Right atrium auricular region (tissue), 2 donors: Measurements from ENCODE around the gene RPEL1. TPM values are rescaled to one million over a fixed set of nuclear protein-coding genes. Genes with fewer than 3 reads are reported as not detected.
"Not testable (repeated sequence)": the region's sequence is repeated elsewhere in the genome, so short reads cannot be mapped to it uniquely, and the experiment has no call there.

Experiments
- DNase-seq: peaks from one replicate; pipeline ENCODE4 v3.0.0-alpha.2; 2019; ENCODE audit warnings: low spot score
- H3K27ac ChIP-seq, 2 donors: fragments of 200-600 bp; sonication (generic); 1 replicate in 1 of 2; 2 replicates in 1 of 2; pipeline ENCODE4 v1.5.1; 2016 to 2019
- H3K27me3 ChIP-seq, 2 donors: fragments of 200-600 bp; sonication (generic); one replicate each; pipeline versions ENCODE4 v1.5.1 to v1.6.0; 2017 to 2019
- H3K36me3 ChIP-seq: fragments of 200-600 bp; sonication (generic); one replicate; pipeline ENCODE4 v1.5.1; 2016
- H3K4me1 ChIP-seq, 2 donors: fragments of 200-600 bp; sonication (generic); one replicate each; pipeline versions ENCODE4 v1.5.1 to v1.6.0; 2017 to 2019
- H3K4me3 ChIP-seq, 2 donors: fragments of 200-600 bp; sonication (generic); 1 replicate in 1 of 2; 2 replicates in 1 of 2; pipeline ENCODE4 v1.5.1; 2017 to 2019; ENCODE audit warnings: mild to moderate bottlenecking in 1 of 2, moderate library complexity in 1 of 2
- H3K9me3 ChIP-seq, 2 donors: fragments of 200-600 bp; sonication (generic); one replicate each; pipeline ENCODE4 v1.5.1; 2019
- total RNA-seq, 2 donors: library from RNA; depleted of rRNA; stranded (reverse); fragments of >200 nt; gene quantifications; one replicate each; pipeline ENCODE4 v1.1.0, GENCODE V29; 2016
- TF ChIP-seq, protein P1 (sequence below), 2 donors: fragments of 200-600 bp; sonication (generic); IDR thresholded peaks; one replicate each; pipeline ENCODE4 v1.5.1; 2019; ENCODE audit warnings: antibody characterized with exemption in 2 of 2

The RPEL1 gene
- total RNA-seq, 2 donors from 2014 or later = not detected

DNA sequence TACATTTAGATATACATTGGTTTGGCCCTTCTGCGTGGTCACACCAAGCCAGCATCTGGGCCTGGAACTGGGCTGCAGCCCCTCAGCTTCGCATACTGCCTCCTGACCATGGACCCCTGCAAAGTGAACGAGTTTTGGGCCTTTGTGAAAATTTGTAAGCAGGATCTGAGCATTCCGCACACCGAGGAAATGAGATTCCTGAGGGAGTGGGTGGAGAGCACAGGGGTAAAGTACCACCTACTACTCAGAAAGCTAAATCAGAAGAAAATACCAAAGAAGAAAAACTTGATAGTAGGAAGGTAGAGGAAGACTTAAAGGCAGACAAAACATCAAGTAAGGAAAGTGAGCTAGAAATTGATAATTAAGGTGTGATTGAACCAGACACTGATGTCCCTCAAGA is 30.1 kb upstream of the RPEL1 start:
- TF ChIP-seq, protein P1, sequence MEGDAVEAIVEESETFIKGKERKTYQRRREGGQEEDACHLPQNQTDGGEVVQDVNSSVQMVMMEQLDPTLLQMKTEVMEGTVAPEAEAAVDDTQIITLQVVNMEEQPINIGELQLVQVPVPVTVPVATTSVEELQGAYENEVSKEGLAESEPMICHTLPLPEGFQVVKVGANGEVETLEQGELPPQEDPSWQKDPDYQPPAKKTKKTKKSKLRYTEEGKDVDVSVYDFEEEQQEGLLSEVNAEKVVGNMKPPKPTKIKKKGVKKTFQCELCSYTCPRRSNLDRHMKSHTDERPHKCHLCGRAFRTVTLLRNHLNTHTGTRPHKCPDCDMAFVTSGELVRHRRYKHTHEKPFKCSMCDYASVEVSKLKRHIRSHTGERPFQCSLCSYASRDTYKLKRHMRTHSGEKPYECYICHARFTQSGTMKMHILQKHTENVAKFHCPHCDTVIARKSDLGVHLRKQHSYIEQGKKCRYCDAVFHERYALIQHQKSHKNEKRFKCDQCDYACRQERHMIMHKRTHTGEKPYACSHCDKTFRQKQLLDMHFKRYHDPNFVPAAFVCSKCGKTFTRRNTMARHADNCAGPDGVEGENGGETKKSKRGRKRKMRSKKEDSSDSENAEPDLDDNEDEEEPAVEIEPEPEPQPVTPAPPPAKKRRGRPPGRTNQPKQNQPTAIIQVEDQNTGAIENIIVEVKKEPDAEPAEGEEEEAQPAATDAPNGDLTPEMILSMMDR (IDR thresholded peaks at IDR 0.05) = no peak
- no peak overlapping the region for H3K27ac ChIP-seq
- no peak for DNase-seq
- H3K4me1 ChIP-seq = no peaks in the 10 kb centered on the region
- no peak overlapping the region for H3K4me3 ChIP-seq
- H3K36me3 ChIP-seq = no peaks in the 10 kb centered on the region
- H3K27me3 ChIP-seq = no peaks in the 10 kb centered on the region
- no peaks in the 10 kb centered on the region for H3K9me3 ChIP-seq

DNA sequence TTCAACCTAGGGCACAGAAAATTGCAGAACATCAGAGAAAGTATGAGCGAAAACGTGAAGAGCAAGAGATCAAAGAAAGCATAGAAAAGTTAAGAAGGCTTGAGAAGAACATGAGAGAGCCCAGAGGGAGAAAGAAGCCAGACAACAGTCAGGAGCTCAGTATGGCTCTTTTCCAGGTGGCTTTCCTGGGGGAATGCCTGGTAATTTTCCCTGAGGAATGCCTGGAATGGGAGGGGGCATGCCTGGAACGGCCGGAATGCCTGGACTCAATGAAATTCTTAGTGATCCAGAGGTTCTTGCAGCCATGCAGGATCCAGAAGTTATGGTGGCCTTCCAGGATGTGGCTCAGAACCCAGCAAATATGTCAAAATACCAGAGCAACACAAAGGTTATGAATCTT is 29.3 kb upstream of the RPEL1 start:
- DNase-seq, H3K9me3 ChIP-seq, H3K4me3 ChIP-seq, H3K27me3 ChIP-seq, H3K36me3 ChIP-seq, H3K4me1 ChIP-seq, H3K27ac ChIP-seq: not testable (repeated sequence)

DNA sequence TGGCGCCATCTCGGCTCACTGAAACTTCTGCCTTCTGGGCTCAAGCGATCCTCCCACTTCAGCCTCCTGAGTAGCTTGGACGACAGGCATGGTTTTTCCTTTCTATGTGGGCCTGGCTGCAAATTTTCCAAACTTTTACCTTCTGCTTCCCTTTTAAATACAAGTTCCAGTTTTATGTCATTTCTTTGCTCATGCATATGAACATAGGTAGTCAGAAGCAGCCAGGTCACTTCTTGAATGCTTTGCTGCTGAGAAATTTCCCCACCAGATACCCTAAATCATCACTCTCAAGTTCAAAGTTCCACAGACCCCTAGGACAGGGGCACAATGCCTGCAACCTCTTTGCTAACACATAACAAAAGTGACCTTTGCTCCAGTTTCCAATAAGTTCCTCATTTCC is 21.6 kb upstream of the RPEL1 start:
- H3K27ac ChIP-seq = no peak overlapping the region

DNA sequence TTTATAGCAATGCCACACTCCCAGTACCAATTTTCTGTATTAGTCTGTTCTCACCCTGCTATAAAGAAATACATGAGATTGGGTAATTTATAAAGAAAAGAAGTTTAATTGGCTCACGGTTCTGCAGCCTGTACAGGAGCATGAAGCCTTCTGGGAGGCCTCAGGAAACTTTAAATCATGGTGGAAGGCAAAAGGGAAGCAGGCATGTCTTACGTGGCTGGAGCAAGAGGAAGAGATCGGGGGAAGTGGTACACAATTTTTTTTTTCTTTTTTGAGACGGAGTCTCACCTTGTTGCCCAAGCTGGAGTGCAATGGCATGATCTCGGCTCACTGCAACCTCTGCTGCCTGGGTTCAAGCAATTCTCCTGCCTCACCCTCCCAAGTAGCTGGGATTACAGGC is 21.0 kb upstream of the RPEL1 start:
- not testable (repeated sequence) for H3K4me1 ChIP-seq, H3K4me3 ChIP-seq, H3K36me3 ChIP-seq, H3K27ac ChIP-seq, DNase-seq, H3K27me3 ChIP-seq
- peaks cover 6 to 24% of the 10 kb centered on the region in 2 donors for H3K9me3 ChIP-seq

More for the DNA sequence above, 21.6 kb upstream of the RPEL1 start:
- Histone ChIP-seq H3K9me3 (peaks cover 6 to 24% of the 10 kb centered on the region in 2 donors), H3K27me3 (no peaks in the 10 kb centered on the region), H3K4me1 (no peaks in the 10 kb centered on the region), H3K4me3 (no peak overlapping the region), H3K36me3 (no peaks in the 10 kb centered on the region)
- TF ChIP-seq, protein P1 (IDR thresholded peaks at IDR 0.05) = no peak
- no peak for DNase-seq

DNA sequence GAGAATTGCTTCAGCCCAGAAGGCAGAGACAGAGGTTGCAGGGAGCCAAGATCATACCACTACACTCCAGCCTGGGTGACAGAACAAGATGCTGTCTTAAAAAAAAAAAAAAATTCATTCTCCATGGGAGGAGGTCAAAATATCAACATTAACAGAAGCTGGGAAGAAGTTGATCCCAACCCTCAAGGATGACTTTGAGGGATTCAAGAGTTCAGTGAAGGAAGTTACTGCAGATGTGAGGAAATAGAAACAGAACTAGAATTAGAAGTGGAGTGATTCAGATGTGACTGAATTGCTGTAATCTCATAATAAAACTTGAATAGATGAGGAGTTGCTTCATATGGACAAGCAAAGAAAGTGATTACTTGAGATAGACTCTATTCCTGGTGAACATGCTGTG is 19.7 kb upstream of the RPEL1 start:
- DNase-seq = no peak
- no peak overlapping the region for H3K4me3 ChIP-seq
- no peaks in the 10 kb centered on the region for H3K36me3 ChIP-seq
- H3K4me1 ChIP-seq = peaks cover 0 to 7% of the 10 kb centered on the region in 2 donors
- H3K27me3 ChIP-seq = no peaks in the 10 kb centered on the region
- H3K27ac ChIP-seq = no peak overlapping the region
- TF ChIP-seq, protein P1 (IDR thresholded peaks at IDR 0.05) = no peak
- peaks cover 6 to 24% of the 10 kb centered on the region in 2 donors for H3K9me3 ChIP-seq

DNA sequence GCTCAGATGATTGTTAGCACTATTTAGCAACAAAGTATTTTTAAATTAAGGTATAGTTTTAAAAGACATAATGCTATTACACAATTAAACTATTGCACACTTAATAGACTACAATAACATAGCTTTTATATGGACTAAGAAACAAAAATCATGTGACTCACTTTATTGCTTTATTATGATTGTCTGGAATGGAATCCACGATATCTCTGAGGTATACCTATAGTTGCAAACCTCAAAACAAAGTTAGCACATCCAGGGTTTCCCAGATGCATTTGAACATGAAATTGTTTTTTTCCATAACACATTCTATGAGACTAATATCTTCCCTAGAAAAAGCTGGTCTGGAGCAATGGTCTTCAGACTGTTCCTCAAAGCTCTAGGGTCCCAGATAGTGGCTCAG is 18.3 kb upstream of the RPEL1 start:
- Histone ChIP-seq H3K4me1 (peaks cover 0 to 9% of the 10 kb centered on the region in 2 donors), H3K36me3 (no peaks in the 10 kb centered on the region), H3K9me3 (peaks cover 6 to 24% of the 10 kb centered on the region in 2 donors), H3K27ac (peak overlapping the region; percentile 54 to 90), H3K4me3 (no peak overlapping the region), H3K27me3 (no peaks in the 10 kb centered on the region)
- TF ChIP-seq, protein P1 (IDR thresholded peaks at IDR 0.05) = no peak
- no peak for DNase-seq

DNA sequence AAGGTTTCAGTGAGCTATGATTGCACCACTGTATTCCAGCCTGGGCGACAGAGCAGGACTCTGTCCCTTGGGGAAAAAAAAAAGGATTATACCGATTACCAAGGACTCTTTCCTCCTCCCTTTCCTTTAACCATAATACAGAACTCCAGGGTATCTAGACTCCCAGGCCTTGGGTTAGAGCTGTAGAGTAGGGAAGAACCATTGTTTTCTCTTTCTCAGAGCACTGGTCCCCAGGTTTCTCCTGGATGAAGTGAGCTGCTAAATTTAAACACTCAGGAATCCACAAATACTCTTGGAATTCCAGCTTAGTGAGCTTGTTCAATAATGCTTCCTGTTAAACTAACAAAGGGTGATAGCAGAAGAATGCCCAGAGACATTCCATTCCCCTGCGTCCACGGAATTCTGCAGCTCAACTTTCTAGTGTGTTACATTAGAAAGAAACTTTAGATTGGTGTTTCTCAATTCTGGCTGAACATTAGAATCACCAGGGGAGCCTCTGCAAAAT is 14.6 kb upstream of the RPEL1 start:
- TF ChIP-seq, protein P1 (IDR thresholded peaks at IDR 0.05) = no peak
- Histone ChIP-seq H3K27ac (peak overlapping the region; percentile 49 to 83), H3K27me3 (no peaks in the 10 kb centered on the region), H3K4me1 (peaks cover 0 to 9% of the 10 kb centered on the region in 2 donors), H3K9me3 (no peaks in the 10 kb centered on the region), H3K36me3 (no peaks in the 10 kb centered on the region), H3K4me3 (no peak overlapping the region)
- peak; percentile 65 for DNase-seq
